ENCODE results near the gene LRRC59. TPM values are rescaled to one million over a fixed set of nuclear protein-coding genes. Genes with fewer than 3 reads are reported as not detected.

The LRRC59 gene
- total and polyA plus RNA-seq, 2 of the 13 experiments (the other 11 are each of a cell fraction or from before 2014, with no cell fraction given): 87.3 to 222 TPM

DNA sequence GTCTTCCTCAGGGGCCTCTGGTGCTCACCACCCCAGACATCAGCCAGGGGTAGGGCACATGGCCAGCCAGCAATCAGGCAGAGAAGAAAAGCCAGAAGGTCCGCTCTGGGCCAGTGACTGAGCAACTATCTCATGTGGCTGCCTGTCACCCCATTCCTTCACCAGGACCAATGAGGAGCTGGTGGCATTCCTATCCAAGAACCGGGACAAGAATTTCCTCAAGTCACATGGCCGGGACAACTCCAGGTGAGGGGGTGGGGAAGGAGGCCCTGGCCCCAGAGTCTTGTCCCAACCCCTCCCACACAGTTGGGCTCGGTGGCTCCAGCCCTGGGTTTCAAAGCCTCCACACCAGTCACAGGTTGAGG is 42.0 kb downstream of the LRRC59 start:
- BruUV-seq (replicated peaks): no TSS peak
- WGBS (ENCODE audit: low lambda C conversion rate): 90% methylated on average over 4 of the region's 4 CpGs
- intact Hi-C loops (cut with micrococcal nuclease; ENCODE audit: unreplicated experiment): no loop called here
- ATAC-seq (no peak), DNase-seq (ENCODE audit: low spot score) (no peak), FAIRE-seq (no peak)
- ChIA-PET POLR2A (no interaction called here), CTCF (ENCODE audit: low intra/inter-chr PET ratio, low total read pairs) (no interaction called here)
- Histone ChIP-seq H3K4me3 (replicated peaks in 1 of 3; ENCODE audit: insufficient read depth in 1 of 3, low read depth in 2 of 3, low read length in 3 of 3) (no peak overlapping the region), H3K79me2 (ENCODE audit: insufficient read depth, low read length) (no peaks in the 10 kb centered on the region), H3K9ac (ENCODE audit: insufficient read depth, low read depth, low read length) (no peak overlapping the region), H3K4me1 (ENCODE audit: insufficient read depth, low read length) (peaks cover 15% of the 10 kb centered on the region), H3K9me3 (ENCODE audit: low read length) (no peaks in the 10 kb centered on the region), H3K36me3 (replicated peaks in 1 of 2; ENCODE audit: control insufficient read depth in 1 of 2, insufficient read depth in 2 of 2, low read length in 2 of 2) (peaks cover 35 to 56% of the 10 kb centered on the region in 2 experiments), H3K27me3 (ENCODE audit: control insufficient read depth in 1 of 2, insufficient read depth in 2 of 2, low read length in 2 of 2) (no peaks in the 10 kb centered on the region), H2AFZ (ENCODE audit: low read length) (no peak overlapping the region), H3K4me2 (ENCODE audit: low read depth, low read length) (no peak overlapping the region), H3K27ac (ENCODE audit: extremely low read length, insufficient read depth, low read length) (no peak overlapping the region), H4K20me1 (ENCODE audit: insufficient read depth, low read length) (no peaks in the 10 kb centered on the region)
- in situ Hi-C loops (cut with HindIII; ENCODE audit: extremely low pct_ligation_motif_present, low pct_unique_long_range_greater_than_20kb): no loop called here
- TF ChIP-seq, protein P1, sequence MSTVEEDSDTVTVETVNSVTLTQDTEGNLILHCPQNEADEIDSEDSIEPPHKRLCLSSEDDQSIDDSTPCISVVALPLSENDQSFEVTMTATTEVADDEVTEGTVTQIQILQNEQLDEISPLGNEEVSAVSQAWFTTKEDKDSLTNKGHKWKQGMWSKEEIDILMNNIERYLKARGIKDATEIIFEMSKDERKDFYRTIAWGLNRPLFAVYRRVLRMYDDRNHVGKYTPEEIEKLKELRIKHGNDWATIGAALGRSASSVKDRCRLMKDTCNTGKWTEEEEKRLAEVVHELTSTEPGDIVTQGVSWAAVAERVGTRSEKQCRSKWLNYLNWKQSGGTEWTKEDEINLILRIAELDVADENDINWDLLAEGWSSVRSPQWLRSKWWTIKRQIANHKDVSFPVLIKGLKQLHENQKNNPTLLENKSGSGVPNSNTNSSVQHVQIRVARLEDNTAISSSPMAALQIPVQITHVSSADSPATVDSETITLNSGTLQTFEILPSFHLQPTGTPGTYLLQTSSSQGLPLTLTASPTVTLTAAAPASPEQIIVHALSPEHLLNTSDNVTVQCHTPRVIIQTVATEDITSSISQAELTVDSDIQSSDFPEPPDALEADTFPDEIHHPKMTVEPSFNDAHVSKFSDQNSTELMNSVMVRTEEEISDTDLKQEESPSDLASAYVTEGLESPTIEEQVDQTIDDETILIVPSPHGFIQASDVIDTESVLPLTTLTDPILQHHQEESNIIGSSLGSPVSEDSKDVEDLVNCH (CRISPR knock-in tag; IDR thresholded peaks at IDR 0.05): no peak
- TF ChIP-seq IKZF4 (CRISPR knock-in tag; IDR thresholded peaks at IDR 0.05; ENCODE audit: borderline replicate concordance, low read depth, not compliant biosample characterization): no peak
- no peak for TF ChIP-seq ZNF547 (CRISPR knock-in tag; IDR thresholded peaks at IDR 0.05)
- no peak for TF ChIP-seq NCOA5 (CRISPR knock-in tag; IDR thresholded peaks at IDR 0.05)
- TF ChIP-seq, protein P2, sequence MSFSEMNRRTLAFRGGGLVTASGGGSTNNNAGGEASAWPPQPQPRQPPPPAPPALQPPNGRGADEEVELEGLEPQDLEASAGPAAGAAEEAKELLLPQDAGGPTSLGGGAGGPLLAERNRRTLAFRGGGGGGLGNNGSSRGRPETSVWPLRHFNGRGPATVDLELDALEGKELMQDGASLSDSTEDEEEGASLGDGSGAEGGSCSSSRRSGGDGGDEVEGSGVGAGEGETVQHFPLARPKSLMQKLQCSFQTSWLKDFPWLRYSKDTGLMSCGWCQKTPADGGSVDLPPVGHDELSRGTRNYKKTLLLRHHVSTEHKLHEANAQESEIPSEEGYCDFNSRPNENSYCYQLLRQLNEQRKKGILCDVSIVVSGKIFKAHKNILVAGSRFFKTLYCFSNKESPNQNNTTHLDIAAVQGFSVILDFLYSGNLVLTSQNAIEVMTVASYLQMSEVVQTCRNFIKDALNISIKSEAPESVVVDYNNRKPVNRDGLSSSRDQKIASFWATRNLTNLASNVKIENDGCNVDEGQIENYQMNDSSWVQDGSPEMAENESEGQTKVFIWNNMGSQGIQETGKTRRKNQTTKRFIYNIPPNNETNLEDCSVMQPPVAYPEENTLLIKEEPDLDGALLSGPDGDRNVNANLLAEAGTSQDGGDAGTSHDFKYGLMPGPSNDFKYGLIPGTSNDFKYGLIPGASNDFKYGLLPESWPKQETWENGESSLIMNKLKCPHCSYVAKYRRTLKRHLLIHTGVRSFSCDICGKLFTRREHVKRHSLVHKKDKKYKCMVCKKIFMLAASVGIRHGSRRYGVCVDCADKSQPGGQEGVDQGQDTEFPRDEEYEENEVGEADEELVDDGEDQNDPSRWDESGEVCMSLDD (CRISPR knock-in tag; IDR thresholded peaks at IDR 0.05; ENCODE audit: borderline replicate concordance): no peak
- no peak for TF ChIP-seq XRCC5 (optimal IDR thresholded peaks at IDR 0.05; ENCODE audit: low read length)
- no peak for TF ChIP-seq SOX5 (CRISPR knock-in tag; IDR thresholded peaks at IDR 0.05; ENCODE audit: borderline replicate concordance)
- no peak for TF ChIP-seq ZNF749 (CRISPR knock-in tag; IDR thresholded peaks at IDR 0.05; ENCODE audit: borderline replicate concordance)
- no peak for TF ChIP-seq HDAC1 (CRISPR knock-in tag; IDR thresholded peaks at IDR 0.05)
- TF ChIP-seq ZFP62 (CRISPR knock-in tag; IDR thresholded peaks at IDR 0.05): no peak
- TF ChIP-seq ZNF766 (CRISPR knock-in tag; IDR thresholded peaks at IDR 0.05; ENCODE audit: borderline replicate concordance): no peak
- no peak for TF ChIP-seq JDP2 (CRISPR knock-in tag; IDR thresholded peaks at IDR 0.05; ENCODE audit: borderline replicate concordance)
- TF ChIP-seq, protein P3, sequence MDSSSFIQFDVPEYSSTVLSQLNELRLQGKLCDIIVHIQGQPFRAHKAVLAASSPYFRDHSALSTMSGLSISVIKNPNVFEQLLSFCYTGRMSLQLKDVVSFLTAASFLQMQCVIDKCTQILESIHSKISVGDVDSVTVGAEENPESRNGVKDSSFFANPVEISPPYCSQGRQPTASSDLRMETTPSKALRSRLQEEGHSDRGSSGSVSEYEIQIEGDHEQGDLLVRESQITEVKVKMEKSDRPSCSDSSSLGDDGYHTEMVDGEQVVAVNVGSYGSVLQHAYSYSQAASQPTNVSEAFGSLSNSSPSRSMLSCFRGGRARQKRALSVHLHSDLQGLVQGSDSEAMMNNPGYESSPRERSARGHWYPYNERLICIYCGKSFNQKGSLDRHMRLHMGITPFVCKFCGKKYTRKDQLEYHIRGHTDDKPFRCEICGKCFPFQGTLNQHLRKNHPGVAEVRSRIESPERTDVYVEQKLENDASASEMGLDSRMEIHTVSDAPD (CRISPR knock-in tag; IDR thresholded peaks at IDR 0.05): no peak
- TF ChIP-seq, protein P4, sequence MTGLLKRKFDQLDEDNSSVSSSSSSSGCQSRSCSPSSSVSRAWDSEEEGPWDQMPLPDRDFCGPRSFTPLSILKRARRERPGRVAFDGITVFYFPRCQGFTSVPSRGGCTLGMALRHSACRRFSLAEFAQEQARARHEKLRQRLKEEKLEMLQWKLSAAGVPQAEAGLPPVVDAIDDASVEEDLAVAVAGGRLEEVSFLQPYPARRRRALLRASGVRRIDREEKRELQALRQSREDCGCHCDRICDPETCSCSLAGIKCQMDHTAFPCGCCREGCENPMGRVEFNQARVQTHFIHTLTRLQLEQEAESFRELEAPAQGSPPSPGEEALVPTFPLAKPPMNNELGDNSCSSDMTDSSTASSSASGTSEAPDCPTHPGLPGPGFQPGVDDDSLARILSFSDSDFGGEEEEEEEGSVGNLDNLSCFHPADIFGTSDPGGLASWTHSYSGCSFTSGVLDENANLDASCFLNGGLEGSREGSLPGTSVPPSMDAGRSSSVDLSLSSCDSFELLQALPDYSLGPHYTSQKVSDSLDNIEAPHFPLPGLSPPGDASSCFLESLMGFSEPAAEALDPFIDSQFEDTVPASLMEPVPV (CRISPR knock-in tag; IDR thresholded peaks at IDR 0.05): no peak
- TF ChIP-seq, protein P5, sequence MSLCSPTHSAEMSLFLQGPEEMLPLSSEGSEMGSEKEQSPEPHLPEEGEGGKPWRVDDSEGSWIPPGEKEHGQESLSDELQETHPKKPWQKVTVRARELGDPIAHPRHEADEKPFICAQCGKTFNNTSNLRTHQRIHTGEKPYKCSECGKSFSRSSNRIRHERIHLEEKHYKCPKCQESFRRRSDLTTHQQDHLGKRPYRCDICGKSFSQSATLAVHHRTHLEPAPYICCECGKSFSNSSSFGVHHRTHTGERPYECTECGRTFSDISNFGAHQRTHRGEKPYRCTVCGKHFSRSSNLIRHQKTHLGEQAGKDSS (CRISPR knock-in tag; IDR thresholded peaks at IDR 0.05; ENCODE audit: borderline replicate concordance, low read depth): no peak
- TF ChIP-seq SMC3 (IDR thresholded peaks at IDR 0.05; ENCODE audit: low read length): no peak
- no peak for TF ChIP-seq ZNF225 (CRISPR knock-in tag; IDR thresholded peaks at IDR 0.05)

Data from HepG2 (cell line).